Sigmoid colon (tissue), 7 donors: ENCODE results near the gene AAR2. TPM values are rescaled to one million over a fixed set of nuclear protein-coding genes. Genes with fewer than 3 reads are reported as not detected.

ENCODE experiments used
- DNase-seq: peaks from one replicate; pipeline ENCODE4 v3.0.0-alpha.2; 2019
- H3K27ac ChIP-seq, 4 donors: fragments of 200-600 bp; sonication (generic); one replicate each; pipeline ENCODE4 v1.5.1; 2016 to 2019; ENCODE audit warnings: mild to moderate bottlenecking in 1 of 4
- H3K27me3 ChIP-seq, 3 donors: fragments of 200-600 bp; sonication (generic); one replicate each; pipeline ENCODE4 v1.5.1; 2019; ENCODE audit warnings: mild to moderate bottlenecking in 1 of 3
- H3K36me3 ChIP-seq, 4 donors: fragments of 200-600 bp; sonication (generic); one replicate each; pipeline ENCODE4 v1.5.1; 2016 to 2019
- H3K4me1 ChIP-seq, 4 donors: fragments of 200-600 bp; sonication (generic); one replicate each; pipeline ENCODE4 v1.5.1; 2017 to 2019
- H3K4me3 ChIP-seq, 4 donors: fragments of 200-600 bp; sonication (generic); one replicate each; pipeline ENCODE4 v1.5.1; 2017 to 2019; ENCODE audit warnings: mild to moderate bottlenecking in 2 of 4, moderate library complexity in 1 of 4
- H3K9me3 ChIP-seq, 4 donors: fragments of 200-600 bp in 3 of 4; sonication (generic) in 3 of 4; one replicate each; pipeline versions ENCODE4 v1.5.1 to v1.6.1; 2013 to 2019
- EP300 ChIP-seq, 4 donors: sonication (generic); formaldehyde crosslinking; IDR thresholded peaks; one replicate each; pipeline ENCODE4 v1.6.1; 2017; ENCODE audit warnings: antibody characterized with exemption in 4 of 4
- POLR2A ChIP-seq, 2 donors: fragments of 450-650 bp; IDR thresholded peaks; one replicate each; pipeline ENCODE4 v1.6.1; 2016; ENCODE audit warnings: antibody characterized with exemption in 2 of 2, mild to moderate bottlenecking in 2 of 2, moderate library complexity in 2 of 2
- POLR2AphosphoS5 ChIP-seq, 4 donors: sonication (generic); formaldehyde crosslinking; IDR thresholded peaks; one replicate each; pipeline ENCODE4 v1.6.1; 2017; ENCODE audit warnings: antibody characterized with exemption in 4 of 4
- WGBS, 2 donors: extraction: QIAGEN DNeasy Blood & Tissue Kit; methylation state at CpG; one replicate each; pipeline ENCODE4 v1.1.7; 2013; 5-methylcytosine and 5-hydroxymethylcytosine counted together
- intact Hi-C: fragments of 100-400 bp; cut with DNase I; formaldehyde crosslinking; loops from one replicate; pipeline ENCODE4 v1.15.1; 2023
- polyA plus RNA-seq, 3 donors: library from polyadenylated mRNA; stranded (reverse); fragments of 200-250 nt; gene quantifications; one replicate each; pipeline ENCODE4 v1.2.3, GENCODE V29; 2013
- total RNA-seq, 4 donors: library from RNA; depleted of rRNA; stranded (reverse); fragments of >200 nt; gene quantifications; one replicate each; pipeline ENCODE4 v1.1.0, GENCODE V29; 2016
- TF ChIP-seq, protein P1 (sequence below), 4 experiments: fragments of 450-650 bp in 3 of 4; fragments of 200-600 bp in 1 of 4; IDR thresholded peaks; one replicate each; pipeline ENCODE4 v1.5.1; 2016 to 2019; ENCODE audit warnings: antibody characterized with exemption in 4 of 4, mild to moderate bottlenecking in 3 of 4, moderate library complexity in 2 of 4
- donor health status: healthy with polysubstance abuse.
- donor health status: Bipolar disorder and iron deficiency.
- donor health status: healthy.

The AAR2 gene
- total and polyA plus RNA-seq, 7 donors = 11.4 to 39.6 (median 26.5) TPM

DNA sequence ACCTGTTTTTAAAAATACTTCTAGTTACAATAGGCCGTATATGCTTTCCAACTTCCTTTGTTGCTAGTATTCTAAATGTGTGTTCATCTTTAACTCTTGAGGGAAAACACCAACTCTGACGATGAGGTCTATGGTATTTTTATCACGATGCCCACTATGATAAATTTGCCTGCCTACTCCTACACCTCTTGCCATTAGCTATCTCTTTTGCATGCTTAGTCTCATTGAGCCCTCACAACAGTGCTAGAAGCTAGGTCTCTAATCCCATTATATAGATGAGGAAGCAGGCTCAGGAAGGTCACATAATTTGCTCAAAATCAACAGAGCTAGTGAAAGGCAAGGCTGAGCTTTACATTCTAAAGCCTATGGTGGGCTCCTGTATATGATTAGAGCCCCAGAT, 13.2 kb downstream of the AAR2 start:
- H3K27me3 ChIP-seq = no peaks in the 10 kb centered on the region
- no peak for DNase-seq
- peaks cover 21 to 84% (median 30%) of the 10 kb centered on the region in 4 donors for H3K36me3 ChIP-seq
- 81 to 87% methylated on average over 3 of the region's 3 CpGs for WGBS, 2 donors
- H3K4me3 ChIP-seq = no peak overlapping the region
- no peaks in the 10 kb centered on the region for H3K4me1 ChIP-seq
- no peak overlapping the region for H3K27ac ChIP-seq
- intact Hi-C loops = no loop called here
- no peaks in the 10 kb centered on the region for H3K9me3 ChIP-seq
- TF ChIP-seq, protein P1, sequence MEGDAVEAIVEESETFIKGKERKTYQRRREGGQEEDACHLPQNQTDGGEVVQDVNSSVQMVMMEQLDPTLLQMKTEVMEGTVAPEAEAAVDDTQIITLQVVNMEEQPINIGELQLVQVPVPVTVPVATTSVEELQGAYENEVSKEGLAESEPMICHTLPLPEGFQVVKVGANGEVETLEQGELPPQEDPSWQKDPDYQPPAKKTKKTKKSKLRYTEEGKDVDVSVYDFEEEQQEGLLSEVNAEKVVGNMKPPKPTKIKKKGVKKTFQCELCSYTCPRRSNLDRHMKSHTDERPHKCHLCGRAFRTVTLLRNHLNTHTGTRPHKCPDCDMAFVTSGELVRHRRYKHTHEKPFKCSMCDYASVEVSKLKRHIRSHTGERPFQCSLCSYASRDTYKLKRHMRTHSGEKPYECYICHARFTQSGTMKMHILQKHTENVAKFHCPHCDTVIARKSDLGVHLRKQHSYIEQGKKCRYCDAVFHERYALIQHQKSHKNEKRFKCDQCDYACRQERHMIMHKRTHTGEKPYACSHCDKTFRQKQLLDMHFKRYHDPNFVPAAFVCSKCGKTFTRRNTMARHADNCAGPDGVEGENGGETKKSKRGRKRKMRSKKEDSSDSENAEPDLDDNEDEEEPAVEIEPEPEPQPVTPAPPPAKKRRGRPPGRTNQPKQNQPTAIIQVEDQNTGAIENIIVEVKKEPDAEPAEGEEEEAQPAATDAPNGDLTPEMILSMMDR (IDR thresholded peaks at IDR 0.05) = no peak
- no peak for TF ChIP-seq POLR2A (IDR thresholded peaks at IDR 0.05)

DNA sequence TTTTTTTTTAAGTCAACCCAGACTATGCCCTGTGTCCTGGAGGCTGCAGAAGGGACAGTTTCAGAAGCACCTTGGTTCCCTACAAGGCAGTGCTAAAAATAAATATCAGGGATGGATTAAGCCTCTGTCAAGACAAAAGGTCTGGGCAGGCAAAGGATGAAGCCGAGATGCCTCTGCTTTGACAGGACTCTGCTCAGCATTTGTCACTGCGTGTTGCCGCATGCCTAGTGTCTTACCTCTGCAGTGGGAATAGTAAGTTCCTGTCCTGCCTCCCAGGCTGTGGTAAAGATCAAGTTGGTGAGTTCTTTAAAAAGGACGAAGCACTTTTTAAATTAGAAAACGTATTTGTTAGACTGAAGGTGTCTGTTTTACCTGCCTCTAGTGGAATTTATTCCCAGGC, 15.1 kb downstream of the AAR2 start:
- Histone ChIP-seq H3K36me3 (peaks cover 16 to 81% (median 21%) of the 10 kb centered on the region in 4 donors), H3K27me3 (no peaks in the 10 kb centered on the region), H3K27ac (no peak overlapping the region), H3K4me3 (no peak overlapping the region), H3K4me1 (no peaks in the 10 kb centered on the region), H3K9me3 (no peaks in the 10 kb centered on the region)
- TF ChIP-seq POLR2AphosphoS5 (IDR thresholded peaks at IDR 0.05) = no peak
- no peak for TF ChIP-seq POLR2A (IDR thresholded peaks at IDR 0.05)
- TF ChIP-seq, protein P1 (IDR thresholded peaks at IDR 0.05) = no peak
- TF ChIP-seq EP300 (IDR thresholded peaks at IDR 0.05) = no peak
- intact Hi-C loops = no loop called here
- WGBS, 2 donors = 95 to 96% methylated on average over 5 of the region's 5 CpGs
- DNase-seq = peak; percentile 2

DNA sequence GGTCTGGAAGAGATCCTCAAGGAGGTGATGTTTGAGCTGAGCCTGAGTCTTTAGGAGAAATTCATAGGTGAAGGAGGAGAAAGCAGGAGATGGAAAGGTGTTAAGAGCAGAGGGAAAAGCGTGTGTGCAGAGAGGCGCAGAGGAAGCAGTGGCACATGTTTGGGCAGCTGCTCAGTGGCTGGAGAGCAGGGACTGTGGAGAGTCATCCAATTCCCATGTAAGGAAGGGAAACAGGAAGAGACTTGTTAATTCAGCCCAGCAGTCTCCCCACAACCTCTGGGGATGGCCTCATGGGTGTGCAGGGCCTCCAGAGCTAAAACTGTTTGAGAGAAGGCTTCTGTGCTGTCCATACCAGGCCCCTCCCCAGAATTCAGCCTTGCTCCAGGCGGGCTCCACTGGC, 16.2 kb downstream of the AAR2 start:
- H3K36me3 ChIP-seq = peaks cover 7 to 78% (median 19%) of the 10 kb centered on the region in 4 donors

DNA sequence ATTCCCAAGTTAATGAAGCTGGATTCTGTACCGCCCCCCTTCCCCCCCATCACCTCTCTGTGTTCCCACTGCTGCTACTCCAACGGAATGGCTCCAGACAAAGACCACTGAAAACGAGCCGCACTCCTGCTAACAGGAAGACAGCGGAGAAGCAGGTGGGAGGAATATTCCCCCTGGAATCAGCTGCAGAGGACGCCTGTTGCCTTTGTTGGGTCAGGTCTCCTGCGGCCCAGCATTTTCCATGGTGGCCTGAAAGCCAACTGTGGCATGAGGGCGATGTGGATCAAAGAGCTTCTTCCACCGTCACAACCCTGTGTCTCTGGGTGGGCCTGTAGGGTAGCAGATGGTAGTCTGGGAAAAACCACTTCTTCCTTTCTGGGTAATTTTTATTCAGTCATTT, 16.8 kb downstream of the AAR2 start:
- H3K9me3 ChIP-seq = no peaks in the 10 kb centered on the region
- H3K4me3 ChIP-seq = no peak overlapping the region
- no peaks in the 10 kb centered on the region for H3K4me1 ChIP-seq
- H3K36me3 ChIP-seq = peaks cover 7 to 72% (median 18%) of the 10 kb centered on the region in 4 donors
- peak; percentile 38 for DNase-seq
- TF ChIP-seq, protein P1 (IDR thresholded peaks at IDR 0.05) = no peak
- TF ChIP-seq POLR2A (IDR thresholded peaks at IDR 0.05) (no peak), POLR2AphosphoS5 (IDR thresholded peaks at IDR 0.05) (no peak), EP300 (IDR thresholded peaks at IDR 0.05) (no peak)
- WGBS, 2 donors = 96 to 97% methylated on average over 9 of the region's 9 CpGs
- H3K27me3 ChIP-seq = no peaks in the 10 kb centered on the region
- intact Hi-C loops = no loop called here
- H3K27ac ChIP-seq = no peak overlapping the region

More for the DNA sequence above, 16.2 kb downstream of the AAR2 start:
- Histone ChIP-seq H3K4me1 (no peaks in the 10 kb centered on the region), H3K27me3 (no peaks in the 10 kb centered on the region), H3K27ac (no peak overlapping the region), H3K9me3 (no peaks in the 10 kb centered on the region), H3K4me3 (no peak overlapping the region)
- peak; percentile 28 for DNase-seq
- WGBS, 2 donors = 96 to 99% methylated on average over 3 of the region's 3 CpGs
- TF ChIP-seq POLR2A (IDR thresholded peaks at IDR 0.05) (no peak), POLR2AphosphoS5 (IDR thresholded peaks at IDR 0.05) (no peak), EP300 (IDR thresholded peaks at IDR 0.05) (no peak)
- TF ChIP-seq, protein P1 (IDR thresholded peaks at IDR 0.05) = no peak
- intact Hi-C loops = no loop called here

DNA sequence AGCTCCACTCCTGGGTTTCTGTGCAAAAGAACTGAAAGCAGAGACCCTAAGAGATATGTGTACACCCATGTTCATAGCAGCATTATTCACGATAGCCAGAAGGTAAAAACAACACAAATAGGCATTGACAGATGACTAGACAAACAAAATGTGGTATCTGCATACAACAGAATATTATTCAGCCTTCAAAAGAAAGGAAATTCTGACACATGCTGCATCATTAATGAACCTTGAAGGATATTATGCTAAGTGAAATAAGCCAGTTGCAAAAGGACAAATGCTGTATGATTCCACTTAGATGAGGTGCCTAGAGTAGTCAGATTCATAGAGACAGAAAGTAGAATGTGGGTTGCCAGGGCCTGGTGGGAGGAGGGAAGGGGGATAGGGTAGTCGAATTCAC, 17.8 kb downstream of the AAR2 start:
- Histone ChIP-seq H3K27me3 (no peaks in the 10 kb centered on the region), H3K4me1 (no peaks in the 10 kb centered on the region), H3K4me3 (no peak overlapping the region), H3K9me3 (no peaks in the 10 kb centered on the region), H3K27ac (no peak overlapping the region), H3K36me3 (peaks cover 7 to 62% (median 13%) of the 10 kb centered on the region in 4 donors)
- DNase-seq = peak; percentile 21
- 77 to 90% methylated on average over 2 of the region's 2 CpGs for WGBS, 2 donors
- intact Hi-C loops = no loop called here
- TF ChIP-seq EP300 (IDR thresholded peaks at IDR 0.05) (no peak), POLR2AphosphoS5 (IDR thresholded peaks at IDR 0.05) (no peak), POLR2A (IDR thresholded peaks at IDR 0.05) (no peak)
- TF ChIP-seq, protein P1 (IDR thresholded peaks at IDR 0.05) = no peak
